Activated T-helper 17 cell treated with anti-CD3 and anti-CD28 coated beads, Interleukin-2, amount 50 U/mL, for 72 hours (primary cell): ENCODE data around the gene PLCE1. TPM values are rescaled to one million over a fixed set of nuclear protein-coding genes. Genes with fewer than 3 reads are reported as not detected.

Experiments used
- ATAC-seq: fragments of 150-1000 bp; cut with Tn5 transposase; replicated peaks from 2 replicates; pipeline ENCODE4 v1.10.0; 2021; ENCODE audit warnings: mild to moderate bottlenecking, moderate library complexity
- H3K27ac Mint-ChIP-seq: one replicate; pipeline ENCODE4 v1.8.0; 2022; ENCODE audit warnings: mixed read lengths
- H3K27me3 Mint-ChIP-seq: one replicate; pipeline ENCODE4 v1.8.0; 2022; ENCODE audit warnings: mixed read lengths
- H3K36me3 Mint-ChIP-seq: one replicate; pipeline ENCODE4 v1.8.0; 2022; ENCODE audit warnings: low read depth, mild to moderate bottlenecking, mixed read lengths
- H3K4me1 Mint-ChIP-seq: one replicate; pipeline ENCODE4 v1.8.0; 2022; ENCODE audit warnings: mixed read lengths
- H3K4me3 Mint-ChIP-seq: one replicate; pipeline ENCODE4 v1.8.0; 2022; ENCODE audit warnings: mild to moderate bottlenecking, mixed read lengths
- H3K9me3 Mint-ChIP-seq: one replicate; pipeline ENCODE4 v1.8.0; 2022; ENCODE audit warnings: mixed read lengths
- total RNA-seq, 2 donors: library from RNA; stranded (reverse); gene quantifications; one replicate each; pipeline ENCODE4 v1.2.3, GENCODE V29; 2022

The PLCE1 gene
- total RNA-seq, 2 donors from 2014 or later, result 0.08 to 0.09 TPM

DNA sequence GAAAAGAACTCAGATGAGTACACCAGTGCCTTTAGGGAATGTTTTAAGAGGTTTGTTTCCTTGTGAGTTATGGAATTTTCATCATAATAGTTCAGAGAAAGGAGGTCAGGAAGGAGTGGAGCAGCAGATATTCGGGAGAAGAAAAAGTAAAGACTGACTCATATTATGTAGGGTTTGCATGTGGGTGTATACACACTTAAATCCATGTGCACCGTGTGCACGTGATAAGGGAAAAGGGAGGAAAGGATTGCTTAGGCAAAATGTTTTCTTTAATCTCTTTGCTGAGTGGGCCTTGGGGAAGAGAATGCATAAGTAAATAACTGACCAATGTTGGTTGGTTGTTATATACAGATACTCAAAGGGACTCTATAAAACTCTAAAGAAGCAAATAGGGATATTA is 30.2 kb downstream of the PLCE1 start:
- H3K4me1 Mint-ChIP-seq, result no peaks in the 10 kb centered on the region
- H3K9me3 Mint-ChIP-seq, result peaks cover 9% of the 10 kb centered on the region
- no peaks in the 10 kb centered on the region for H3K36me3 Mint-ChIP-seq
- peaks cover 8% of the 10 kb centered on the region for H3K27me3 Mint-ChIP-seq
- no peak overlapping the region for H3K27ac Mint-ChIP-seq
- no peak overlapping the region for H3K4me3 Mint-ChIP-seq
- no peak for ATAC-seq

DNA sequence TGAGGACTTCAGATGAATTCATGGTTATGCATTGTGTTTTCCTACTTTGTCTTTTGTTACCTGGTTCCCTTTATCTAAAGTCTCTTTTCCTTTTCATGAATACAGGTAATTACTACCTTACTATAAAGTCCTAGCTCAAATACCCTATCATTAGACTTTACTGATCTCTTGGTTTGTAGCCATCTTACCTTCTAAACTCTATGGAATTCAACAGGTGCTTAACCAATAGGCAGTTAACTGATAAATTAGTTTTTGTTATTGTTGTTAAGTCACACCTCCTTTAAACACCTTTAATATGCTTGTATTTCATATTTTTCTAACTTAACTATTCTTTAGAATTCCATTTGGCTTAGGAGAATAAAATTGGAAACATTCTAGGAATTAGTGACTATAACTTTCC is 30.7 kb downstream of the PLCE1 start:
- peaks cover 8% of the 10 kb centered on the region for H3K27me3 Mint-ChIP-seq
- peaks cover 12% of the 10 kb centered on the region for H3K9me3 Mint-ChIP-seq
- H3K4me3 Mint-ChIP-seq, result no peak overlapping the region
- no peak overlapping the region for H3K27ac Mint-ChIP-seq
- H3K36me3 Mint-ChIP-seq, result no peaks in the 10 kb centered on the region
- H3K4me1 Mint-ChIP-seq, result no peaks in the 10 kb centered on the region
- no peak for ATAC-seq

DNA sequence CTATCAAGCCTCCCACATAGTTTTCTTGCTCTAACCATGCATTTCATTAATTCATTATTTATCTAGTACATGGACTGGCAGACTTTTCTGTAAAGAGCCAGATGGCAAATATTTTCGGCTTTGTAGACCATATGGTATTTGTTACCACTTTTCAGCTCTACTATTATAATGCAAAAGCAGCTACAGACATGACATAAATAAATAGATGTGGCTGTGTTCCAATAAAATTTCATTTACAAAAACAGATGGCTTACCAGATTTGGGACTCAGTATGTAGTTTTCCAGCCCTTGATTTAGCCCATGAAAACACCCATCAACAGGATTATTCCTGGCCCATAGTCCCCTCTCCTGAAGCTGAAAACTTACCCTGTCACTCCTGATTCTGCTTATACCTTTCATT is 32.1 kb downstream of the PLCE1 start:
- Mint-ChIP-seq H3K27me3 (peaks cover 8% of the 10 kb centered on the region), H3K27ac (no peak overlapping the region), H3K9me3 (peaks cover 19% of the 10 kb centered on the region), H3K4me3 (no peak overlapping the region), H3K4me1 (no peaks in the 10 kb centered on the region), H3K36me3 (no peaks in the 10 kb centered on the region)
- no peak for ATAC-seq

DNA sequence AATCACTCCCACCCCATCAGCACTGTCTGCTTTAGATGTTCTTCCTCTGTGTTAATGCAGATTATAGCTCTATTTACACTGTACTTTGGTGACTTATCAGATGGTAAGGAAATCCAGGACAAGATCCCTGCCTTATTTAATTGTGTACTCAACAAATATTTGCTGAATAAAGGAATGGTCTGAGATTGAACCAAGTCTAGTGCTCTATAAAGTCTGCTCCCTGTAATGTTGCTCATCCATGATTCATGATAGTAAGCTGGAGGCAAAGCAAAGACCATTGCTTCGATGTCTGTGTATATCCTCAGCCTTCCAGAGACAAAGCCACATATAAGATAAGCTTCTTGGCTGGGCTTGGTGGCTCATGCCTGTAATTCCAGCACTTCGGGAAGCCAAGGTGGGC is 33.5 kb downstream of the PLCE1 start:
- no peak for ATAC-seq
- peaks cover 8% of the 10 kb centered on the region for H3K27me3 Mint-ChIP-seq
- peaks cover 30% of the 10 kb centered on the region for H3K9me3 Mint-ChIP-seq
- no peak overlapping the region for H3K4me3 Mint-ChIP-seq
- no peaks in the 10 kb centered on the region for H3K4me1 Mint-ChIP-seq
- H3K36me3 Mint-ChIP-seq, result no peaks in the 10 kb centered on the region
- H3K27ac Mint-ChIP-seq, result no peak overlapping the region

DNA sequence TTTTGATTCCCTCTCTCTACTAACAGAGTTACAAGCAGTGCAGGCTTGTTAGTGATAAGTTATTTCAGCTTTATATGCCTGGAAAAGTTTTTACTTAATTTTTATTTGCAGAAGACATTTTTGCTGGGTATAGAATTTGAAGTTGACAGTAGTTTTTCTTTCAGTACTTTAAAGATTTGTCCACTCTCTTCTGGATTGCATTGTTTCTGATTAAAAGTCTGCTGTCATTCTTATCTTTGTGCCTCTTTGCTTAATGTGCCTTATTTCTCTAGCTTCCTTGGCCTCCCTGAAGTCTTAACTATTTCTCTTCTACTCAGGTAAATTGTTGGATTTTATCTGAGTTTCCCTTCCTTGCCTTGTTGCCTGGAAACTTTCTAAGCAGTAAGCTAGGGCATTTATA is 36.2 kb downstream of the PLCE1 start:
- no peaks in the 10 kb centered on the region for H3K4me1 Mint-ChIP-seq
- H3K36me3 Mint-ChIP-seq, result no peaks in the 10 kb centered on the region
- peaks cover 35% of the 10 kb centered on the region for H3K9me3 Mint-ChIP-seq
- no peak overlapping the region for H3K27ac Mint-ChIP-seq
- no peak for ATAC-seq
- H3K4me3 Mint-ChIP-seq, result no peak overlapping the region
- H3K27me3 Mint-ChIP-seq, result peaks cover 8% of the 10 kb centered on the region

DNA sequence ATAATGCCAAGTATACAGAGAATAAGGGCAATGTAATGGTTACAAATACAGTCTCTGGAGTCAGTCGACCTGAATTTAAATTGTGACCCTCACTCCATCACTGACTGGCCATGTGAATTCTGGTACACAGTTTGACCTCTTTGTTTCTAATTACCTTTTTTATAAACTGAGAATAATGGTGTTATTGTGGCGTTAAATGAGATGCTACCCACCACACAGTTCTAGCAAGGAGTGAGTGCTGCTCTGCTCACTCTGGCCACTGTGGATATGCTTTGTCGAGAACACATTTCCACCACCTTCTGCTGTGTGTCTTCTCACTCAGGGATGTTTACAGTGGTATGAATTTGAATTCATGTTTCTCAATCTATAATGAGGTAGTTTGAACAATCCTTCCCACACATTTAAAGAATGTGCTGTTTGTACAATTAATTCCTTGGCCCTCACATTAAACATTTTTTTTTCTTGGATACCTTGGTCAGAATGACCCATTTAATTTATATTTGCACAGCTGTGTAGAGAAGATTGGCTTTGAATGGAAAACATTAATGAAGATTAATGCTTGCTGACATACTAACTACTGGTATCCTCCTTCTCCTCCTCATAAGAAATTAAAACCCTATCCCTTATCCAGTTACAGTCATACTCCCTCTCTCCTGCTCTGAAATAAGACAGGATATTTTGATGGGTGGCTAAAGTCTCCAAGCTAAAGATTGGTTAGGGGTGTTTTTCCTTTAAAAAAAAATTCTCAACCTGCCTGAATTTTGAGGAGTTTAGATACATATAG is 42.4 kb downstream of the PLCE1 start:
- peaks cover 12% of the 10 kb centered on the region for H3K9me3 Mint-ChIP-seq
- H3K4me1 Mint-ChIP-seq, result no peaks in the 10 kb centered on the region
- ATAC-seq, result no peak
- no peak overlapping the region for H3K27ac Mint-ChIP-seq
- H3K27me3 Mint-ChIP-seq, result peaks cover 12% of the 10 kb centered on the region
- H3K4me3 Mint-ChIP-seq, result no peak overlapping the region
- no peaks in the 10 kb centered on the region for H3K36me3 Mint-ChIP-seq

DNA sequence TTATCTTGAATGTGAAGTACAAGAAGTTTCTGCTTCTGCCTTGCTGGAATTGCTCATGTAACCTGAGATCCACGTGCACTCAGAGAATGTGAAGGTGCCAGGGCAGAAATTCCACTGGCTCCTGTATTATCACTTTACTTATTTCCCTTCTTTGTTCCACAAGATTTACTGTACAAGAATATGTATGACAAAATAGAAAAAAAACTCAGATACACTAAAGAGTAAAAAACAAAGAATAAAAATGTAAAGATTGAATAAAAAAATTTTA is 43.0 kb downstream of the PLCE1 start:
- Mint-ChIP-seq H3K9me3 (peaks cover 8% of the 10 kb centered on the region), H3K4me3 (no peak overlapping the region), H3K36me3 (no peaks in the 10 kb centered on the region), H3K4me1 (no peaks in the 10 kb centered on the region), H3K27me3 (peaks cover 12% of the 10 kb centered on the region), H3K27ac (no peak overlapping the region)
- no peak for ATAC-seq

DNA sequence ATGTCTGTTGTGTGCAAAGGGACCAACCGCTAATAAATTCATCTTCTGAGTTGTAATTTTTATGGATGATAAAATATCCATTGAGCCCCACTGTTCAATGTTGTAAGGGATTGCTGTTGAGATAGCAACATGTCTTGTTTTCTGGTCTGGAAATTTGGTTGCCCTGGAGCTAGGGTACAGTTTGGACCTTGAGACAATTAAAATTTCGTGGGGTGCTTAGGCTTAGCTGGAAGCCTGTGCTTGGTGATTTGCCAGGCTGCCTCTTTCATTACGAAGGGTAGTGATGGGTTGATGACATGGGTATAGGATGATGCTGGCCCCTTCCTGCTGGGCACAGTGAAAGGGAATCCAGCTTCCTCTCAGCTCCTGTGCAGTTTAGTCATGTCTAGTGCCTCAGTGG is 43.6 kb downstream of the PLCE1 start:
- Mint-ChIP-seq H3K4me3 (no peak overlapping the region), H3K27me3 (peaks cover 14% of the 10 kb centered on the region), H3K9me3 (peaks cover 4% of the 10 kb centered on the region), H3K27ac (no peak overlapping the region), H3K36me3 (no peaks in the 10 kb centered on the region), H3K4me1 (no peaks in the 10 kb centered on the region)
- no peak for ATAC-seq

DNA sequence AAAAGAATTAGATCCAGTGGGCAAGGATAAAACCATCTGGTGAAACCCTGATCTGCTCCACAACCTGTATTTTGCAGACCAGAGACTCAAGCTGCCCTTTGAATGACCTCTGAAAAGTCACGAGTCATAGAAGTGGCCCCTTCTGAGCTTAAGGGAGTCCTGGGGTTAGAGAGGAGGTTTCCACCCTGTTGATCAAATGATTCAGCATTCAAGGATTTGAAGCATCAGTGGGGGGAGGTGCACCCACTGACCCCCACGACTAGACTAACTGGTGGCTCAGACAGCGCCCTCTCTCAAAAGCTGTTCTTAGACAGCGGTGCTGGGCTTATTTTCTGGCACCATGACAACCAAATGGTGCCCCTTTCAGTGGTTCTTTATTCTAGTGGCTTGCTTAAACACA is 44.3 kb downstream of the PLCE1 start:
- no peak overlapping the region for H3K4me3 Mint-ChIP-seq
- no peaks in the 10 kb centered on the region for H3K36me3 Mint-ChIP-seq
- H3K27ac Mint-ChIP-seq, result no peak overlapping the region
- H3K27me3 Mint-ChIP-seq, result peaks cover 17% of the 10 kb centered on the region
- no peaks in the 10 kb centered on the region for H3K4me1 Mint-ChIP-seq
- no peak for ATAC-seq
- H3K9me3 Mint-ChIP-seq, result peaks cover 4% of the 10 kb centered on the region

DNA sequence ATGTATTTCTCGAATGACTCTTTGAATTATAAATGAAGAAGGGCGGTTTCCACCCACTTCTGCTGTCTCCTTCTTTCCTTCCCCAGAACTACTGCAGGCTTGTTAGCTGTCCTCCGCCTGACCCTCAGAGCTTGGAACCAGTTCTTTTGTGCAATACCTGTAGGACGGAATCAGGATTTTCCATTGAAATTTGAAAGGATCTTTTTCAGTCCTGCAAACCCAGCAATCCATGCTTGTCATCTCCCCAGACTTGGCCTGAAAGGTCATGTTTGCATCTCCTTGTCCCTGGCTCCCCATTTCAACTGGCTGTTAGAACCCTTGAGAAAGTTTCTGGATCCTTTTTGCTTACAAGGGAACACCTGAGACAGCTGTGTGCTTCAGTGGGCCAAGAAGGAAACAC is 47.5 kb downstream of the PLCE1 start:
- no peaks in the 10 kb centered on the region for H3K9me3 Mint-ChIP-seq
- H3K27me3 Mint-ChIP-seq, result peaks cover 14% of the 10 kb centered on the region
- no peaks in the 10 kb centered on the region for H3K36me3 Mint-ChIP-seq
- ATAC-seq, result no peak
- H3K4me1 Mint-ChIP-seq, result no peaks in the 10 kb centered on the region
- H3K4me3 Mint-ChIP-seq, result no peak overlapping the region
- H3K27ac Mint-ChIP-seq, result no peak overlapping the region

DNA sequence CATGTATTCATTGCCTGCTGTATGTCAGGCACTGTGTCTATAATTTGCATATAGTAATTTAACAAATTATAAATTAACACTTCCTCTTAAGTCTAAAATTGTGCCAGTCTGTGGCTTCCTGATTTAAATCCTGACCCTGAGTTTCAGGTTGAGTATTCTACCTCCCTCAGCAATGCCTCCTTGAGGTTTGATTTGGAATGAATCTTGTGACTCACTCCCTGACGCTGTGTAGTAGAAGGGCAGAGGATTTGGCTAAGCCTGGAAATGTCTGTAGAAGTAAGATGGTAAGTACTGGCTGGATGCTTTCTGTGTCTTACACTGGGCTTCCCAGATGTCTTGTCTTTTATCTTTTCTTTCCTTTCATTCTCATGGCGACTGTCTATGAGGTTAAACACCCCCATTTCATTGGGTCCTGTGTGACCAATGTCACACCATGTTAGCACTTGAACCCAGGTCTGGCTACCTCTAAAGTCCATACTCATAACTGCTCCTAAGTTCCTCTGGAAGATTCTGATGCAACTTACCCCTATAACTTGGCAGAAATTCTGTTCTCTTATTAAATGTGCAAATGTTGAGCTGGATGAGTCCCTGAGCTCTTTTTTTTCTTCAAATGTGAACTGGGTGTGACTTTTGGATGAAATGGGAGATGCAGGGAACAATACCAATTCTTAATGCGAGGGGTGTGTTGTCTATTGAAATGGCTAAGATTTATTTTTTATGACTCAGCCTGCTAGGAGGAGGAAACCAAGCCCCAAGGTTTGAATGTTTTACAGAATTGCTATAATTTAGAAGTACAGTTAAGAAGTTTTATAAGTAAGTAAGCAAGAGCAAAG is 48.5 kb downstream of the PLCE1 start:
- Mint-ChIP-seq H3K9me3 (no peaks in the 10 kb centered on the region), H3K36me3 (no peaks in the 10 kb centered on the region), H3K4me1 (no peaks in the 10 kb centered on the region), H3K4me3 (no peak overlapping the region), H3K27ac (no peak overlapping the region), H3K27me3 (peaks cover 11% of the 10 kb centered on the region)
- ATAC-seq, result peak; percentile 60

DNA sequence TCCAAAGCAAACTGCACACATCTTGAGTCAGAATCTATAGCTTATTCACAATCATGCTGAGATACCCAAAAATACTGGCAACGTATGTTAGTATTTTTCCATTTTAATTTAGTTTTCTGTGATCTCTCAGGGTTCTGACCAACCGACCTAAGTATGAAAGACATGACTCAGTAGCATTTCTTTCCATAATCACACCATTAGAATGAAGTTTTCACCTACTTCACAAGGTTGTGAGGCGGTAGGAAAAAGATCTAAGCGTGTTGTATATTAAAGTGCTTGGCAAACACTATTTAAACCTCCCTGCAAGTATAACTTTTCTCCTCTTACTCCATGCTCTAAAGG is 49.1 kb downstream of the PLCE1 start:
- ATAC-seq, result no peak
- no peak overlapping the region for H3K27ac Mint-ChIP-seq
- peaks cover 14% of the 10 kb centered on the region for H3K27me3 Mint-ChIP-seq

More for the DNA sequence above, 49.1 kb downstream of the PLCE1 start:
- Mint-ChIP-seq H3K4me3 (no peak overlapping the region), H3K36me3 (no peaks in the 10 kb centered on the region), H3K4me1 (no peaks in the 10 kb centered on the region), H3K9me3 (no peaks in the 10 kb centered on the region)

Other genes with a start within 250 kb of the PLCE1 start
- gene LGI1, start 236.0 kb upstream of the PLCE1 start, total RNA-seq, result not detected
- gene SLC35G1, start 100.0 kb upstream of the PLCE1 start, total RNA-seq, result 1 to 10 TPM; 3.4 to 6.6 TPM